ENCODE data around the gene AOAH. TPM values are rescaled to one million over a fixed set of nuclear protein-coding genes. Genes with fewer than 3 reads are reported as not detected.
"Not testable (repeated sequence)": the region's sequence is repeated elsewhere in the genome, so short reads cannot be mapped to it uniquely, and the experiment has no call there.

Gene AOAH
- total RNA-seq, 1 experiment from 2014 or later: 0.39 TPM

- H3K56ac ChIP-seq (ENCODE audit: insufficient read length, low read depth, low read length); H2BK5ac ChIP-seq (ENCODE audit: insufficient read length, low read length); H4K5ac ChIP-seq (ENCODE audit: insufficient read length, low read depth, low read length); H4K8ac ChIP-seq (replicated peaks; ENCODE audit: insufficient read length, low read depth, low read length); H3K27me3 ChIP-seq (ENCODE audit: insufficient read depth, low read length); H2BK120ac ChIP-seq (ENCODE audit: low read depth, low read length, poor library complexity, severe bottlenecking); H3K27me3 Mint-ChIP-seq (ENCODE audit: low read depth); H3K4me1 Mint-ChIP-seq; H3K4ac ChIP-seq (ENCODE audit: low read depth, low read length); DNase-seq; H3K14ac ChIP-seq (ENCODE audit: insufficient read depth, low read length); H2BK20ac ChIP-seq (ENCODE audit: low read depth, low read length, poor library complexity, severe bottlenecking); H3K9ac ChIP-seq (ENCODE audit: extremely low read depth, insufficient read length, low read length); H4K91ac ChIP-seq (ENCODE audit: insufficient read length, low read depth, low read length); H3K36me3 Mint-ChIP-seq (ENCODE audit: insufficient read depth in 1 of 3, low read depth in 3 of 3); H3T11ph ChIP-seq (ENCODE audit: low read length); H4K20me1 ChIP-seq (ENCODE audit: control insufficient read depth, insufficient read depth, insufficient read length); H3K4me1 ChIP-seq (ENCODE audit: insufficient read depth, low read length); H3K23ac ChIP-seq (ENCODE audit: insufficient read length, low read depth, low read length); H3K27ac ChIP-seq (ENCODE audit: insufficient read length, low read depth, low read length); H3K79me2 ChIP-seq (ENCODE audit: insufficient read depth, low read length); H3K23me2 ChIP-seq (ENCODE audit: insufficient read length, low read depth, low read length, poor library complexity, severe bottlenecking); H3K4me2 ChIP-seq (ENCODE audit: insufficient read depth, insufficient read length, low read length); H2AK5ac ChIP-seq (ENCODE audit: insufficient read length, low read length); H3K79me1 ChIP-seq (ENCODE audit: insufficient read depth, low read depth, low read length, poor library complexity, severe bottlenecking); H2AFZ ChIP-seq (ENCODE audit: low read length); H3K9me3 ChIP-seq (ENCODE audit: control insufficient read depth, low read depth, low read length); H2BK15ac ChIP-seq (ENCODE audit: low read depth, low read length); H3K18ac ChIP-seq (ENCODE audit: insufficient read length, low read depth, low read length); H3K27ac Mint-ChIP-seq; H2BK12ac ChIP-seq (ENCODE audit: insufficient read length, low read depth, low read length); H3K4me3 Mint-ChIP-seq: not testable (repeated sequence)
- WGBS (ENCODE audit: extremely low coverage, insufficient read length, low lambda C conversion rate): no CpG with 5 or more reads among the region's 17 CpGs
- H3K9me3 Mint-ChIP-seq: peaks cover 8 to 13% of the 10 kb centered on the region in 2 experiments
Observed at GRCh38 chr7:36504216-36504615, 220.1 kb downstream of the AOAH start.

Data from H9 (cell line).